Vagina (tissue), 2 donors: Measurements from ENCODE around the gene TBC1D4.

ENCODE experiments used
- CTCF ChIP-seq, 3 experiments: fragments of 450-650 bp in 2 of 3; fragments of 200-600 bp in 1 of 3; sonication (generic) in 1 of 3; IDR thresholded peaks; one replicate each; pipeline ENCODE4 v1.5.1; 2017 to 2019; ENCODE audit warnings: antibody characterized with exemption in 3 of 3, mild to moderate bottlenecking in 2 of 3, moderate library complexity in 2 of 3
- POLR2A ChIP-seq, 2 donors: fragments of 450-650 bp; IDR thresholded peaks; one replicate each; pipeline ENCODE4 v1.6.1; 2017; ENCODE audit warnings: antibody characterized with exemption in 2 of 2, mild to moderate bottlenecking in 2 of 2, moderate library complexity in 2 of 2
- POLR2AphosphoS5 ChIP-seq, 2 donors: sonication (generic); formaldehyde crosslinking; IDR thresholded peaks; one replicate each; pipeline ENCODE4 v1.9.0; 2017; ENCODE audit warnings: antibody characterized with exemption in 2 of 2, mild to moderate bottlenecking in 2 of 2, low read depth in 1 of 2; ENCODE audit not compliant: insufficient read depth in 1 of 2

GRCh38 chr13:75330770-75331169 is 151.2 kb downstream of the TBC1D4 start:
- no peak for TF ChIP-seq CTCF (IDR thresholded peaks at IDR 0.05)
- TF ChIP-seq POLR2A (IDR thresholded peaks at IDR 0.05) = no peak
- TF ChIP-seq POLR2AphosphoS5 (IDR thresholded peaks at IDR 0.05; ENCODE audit: insufficient read depth in 1 of 2, low read depth in 1 of 2) = no peak
